ENCODE data around the gene CLEC7A.

CLEC7A gene

DNA sequence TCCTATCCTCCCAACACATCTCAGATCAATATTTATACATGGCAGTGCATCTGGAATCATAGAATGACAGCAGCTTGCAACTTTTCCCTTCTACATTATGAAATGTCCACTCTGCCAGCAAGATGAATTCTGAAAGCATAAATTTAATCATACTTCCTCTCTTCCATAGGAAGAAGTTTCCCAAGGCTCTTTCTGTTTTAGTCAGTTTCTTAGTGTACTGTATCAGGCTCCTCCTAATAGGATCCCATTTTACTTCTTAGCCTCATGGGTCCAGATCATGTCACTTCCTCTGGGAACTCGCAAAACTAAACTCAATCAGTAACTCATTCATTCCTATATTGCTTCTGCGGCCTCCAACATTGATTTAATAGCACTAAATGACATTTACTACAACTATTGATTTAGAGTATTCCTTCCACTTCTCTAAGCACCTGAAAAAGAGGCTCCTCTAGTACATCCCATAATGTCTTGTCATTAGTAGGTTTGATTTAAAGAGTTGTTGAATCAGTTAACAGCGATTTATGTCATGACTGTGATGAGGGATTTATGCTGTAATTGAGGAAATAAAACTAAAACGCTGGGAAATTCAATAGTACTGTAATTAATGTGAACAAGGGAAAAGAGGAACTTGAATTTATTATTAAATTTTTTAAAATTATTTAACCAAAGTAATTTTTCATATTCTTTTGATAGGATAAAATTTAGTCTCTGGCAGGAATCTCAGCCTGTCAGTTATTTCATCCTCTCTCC, 35.2 kb downstream of the CLEC7A start:
- DNase-seq (ENCODE audit: low spot score), result no peak

GRCh38 chr12:10088955-10089900, 40.8 kb downstream of the CLEC7A start:
- DNase-seq (ENCODE audit: low spot score), result no peak

DNA sequence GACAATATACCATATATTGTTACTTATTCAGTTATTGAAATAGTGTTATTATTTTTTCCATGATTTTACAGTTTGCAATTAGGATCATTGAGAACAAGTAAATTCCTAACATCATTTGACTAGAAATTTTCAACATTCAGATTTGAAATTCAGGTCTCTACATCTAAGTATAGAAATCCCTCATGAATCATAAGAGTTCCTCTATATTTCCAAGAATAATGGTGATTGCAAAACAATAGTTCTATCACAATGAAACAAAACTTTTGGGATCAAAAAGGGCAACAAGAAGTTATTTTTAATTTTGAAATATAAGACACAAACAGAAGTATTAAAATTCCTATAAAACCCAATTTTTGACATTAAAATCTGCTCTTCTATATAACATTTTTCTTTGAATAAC, 42.0 kb downstream of the CLEC7A start:
- DNase-seq (ENCODE audit: low spot score), result no peak

GRCh38 chr12:10086387-10086786, 43.6 kb downstream of the CLEC7A start:
- no peak for DNase-seq (ENCODE audit: low spot score)

DNA sequence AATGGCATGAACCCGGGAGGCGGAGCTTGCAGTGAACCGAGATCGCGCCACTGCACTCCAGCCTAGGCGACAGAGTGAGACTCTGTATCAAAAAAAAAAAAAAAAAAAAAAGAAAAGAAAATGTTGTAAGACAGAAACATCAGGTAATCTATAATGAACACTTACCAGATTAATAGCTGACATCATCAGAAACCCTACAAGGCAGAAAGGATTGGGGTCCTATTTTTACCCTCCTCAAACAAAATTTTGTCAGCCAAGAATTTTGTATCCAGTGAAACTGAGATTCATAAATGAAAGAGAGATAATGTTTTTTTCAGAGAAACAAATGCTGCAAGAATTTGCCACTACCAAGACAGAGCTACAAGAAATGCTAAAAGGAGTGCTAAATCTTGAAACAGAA, 45.3 kb downstream of the CLEC7A start:
- DNase-seq (ENCODE audit: low spot score), result no peak

DNA sequence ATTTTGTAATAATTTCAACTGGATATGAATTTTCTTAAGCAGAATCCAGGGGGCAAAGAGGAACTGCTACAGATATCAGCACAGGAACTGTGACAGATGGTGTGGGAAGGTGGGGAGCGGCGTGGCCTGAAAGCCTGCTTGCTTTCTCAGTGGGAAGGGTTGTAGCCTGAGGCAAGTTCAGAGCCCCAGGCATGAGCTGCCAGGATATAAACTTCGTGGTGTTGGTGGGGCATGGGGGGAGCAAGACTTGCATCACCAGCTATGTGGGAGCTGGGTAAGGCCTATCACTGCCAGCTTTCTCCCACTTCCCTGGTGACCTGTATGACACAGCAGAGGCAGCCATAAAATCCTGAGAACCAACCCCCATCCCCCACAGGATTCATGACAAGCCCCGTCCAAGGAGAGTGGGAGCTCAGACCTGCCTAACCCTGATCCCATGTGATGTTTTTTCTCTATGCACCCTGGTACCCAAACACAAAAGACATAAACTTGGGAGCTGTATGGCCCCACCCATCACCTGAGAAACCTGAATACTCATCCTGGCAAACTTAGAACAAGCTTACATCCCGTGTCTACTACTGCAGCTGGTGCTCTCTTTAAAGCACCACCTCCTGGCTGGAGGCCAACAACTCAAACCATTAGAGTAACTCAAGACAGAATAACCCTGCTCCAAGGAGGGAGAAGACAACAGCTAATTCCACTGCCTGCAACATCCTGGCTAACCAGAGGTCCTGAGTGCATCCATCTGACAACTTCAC, 47.7 kb downstream of the CLEC7A start:
- no peak for DNase-seq (ENCODE audit: low spot score)

GRCh38 chr12:10075451-10075850, 54.5 kb downstream of the CLEC7A start:
- DNase-seq (ENCODE audit: low spot score), result no peak

DNA sequence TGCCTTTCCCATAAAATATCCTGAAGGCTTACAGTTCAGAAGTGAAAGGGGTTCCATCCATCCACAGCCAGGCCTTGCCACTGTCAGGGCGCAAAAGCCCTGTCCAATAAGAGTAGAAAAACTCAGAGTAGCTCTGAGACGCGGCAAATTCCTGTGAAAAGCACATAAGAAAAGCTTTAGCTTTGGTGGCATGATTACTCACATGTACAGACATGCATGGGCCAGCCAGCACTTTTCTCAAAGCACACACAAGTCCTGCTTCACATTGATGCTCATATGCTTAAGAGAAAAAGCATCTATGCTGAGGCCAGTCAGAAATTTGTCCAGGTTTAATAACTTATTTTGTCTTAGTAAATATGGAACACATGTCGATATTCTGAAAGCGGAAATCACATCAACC, 56.7 kb downstream of the CLEC7A start:
- DNase-seq (ENCODE audit: low spot score), result no peak

DNA sequence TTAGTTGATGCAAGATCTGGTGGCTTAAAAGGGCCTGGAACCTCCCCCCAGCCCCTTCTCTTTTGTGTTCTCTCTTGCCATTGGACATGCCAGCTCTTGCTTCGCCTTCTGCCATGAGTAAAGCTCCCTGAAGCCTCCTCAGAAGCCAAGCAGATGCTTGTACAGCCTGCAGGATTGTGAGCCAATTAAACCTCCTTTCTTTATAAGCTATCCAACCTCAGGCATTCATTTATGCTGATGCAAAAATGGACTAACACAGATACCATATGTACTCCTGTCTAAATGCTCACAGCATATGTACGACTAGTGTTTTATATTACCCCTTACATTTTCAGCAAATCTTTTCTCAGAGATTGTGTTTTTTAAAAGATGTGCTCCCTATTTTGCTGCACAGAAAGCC, 57.9 kb downstream of the CLEC7A start:
- DNase-seq (ENCODE audit: low spot score), result no peak

DNA sequence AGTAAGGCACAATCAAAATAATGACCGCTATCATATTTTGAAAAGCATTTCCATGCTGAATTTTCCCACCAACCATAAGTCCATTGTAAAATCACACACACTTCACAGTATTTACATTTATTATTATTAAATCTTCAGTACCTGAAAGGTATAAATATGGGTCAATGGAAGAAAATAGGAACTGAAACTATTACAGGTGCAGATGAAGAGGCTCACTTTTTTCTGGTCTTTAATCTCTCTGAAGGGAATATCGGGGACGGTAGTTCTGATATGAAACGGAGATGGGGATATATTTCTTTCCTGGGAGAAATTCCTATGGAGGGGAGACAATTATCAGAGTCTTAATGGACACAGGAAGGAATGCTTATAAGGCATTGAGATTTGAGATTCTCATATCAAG, 59.6 kb downstream of the CLEC7A start:
- DNase-seq (ENCODE audit: low spot score), result no peak

- no peak for DNase-seq (ENCODE audit: low spot score)
Observed at GRCh38 chr12:10069976-10070375, 60.0 kb downstream of the CLEC7A start.

GRCh38 chr12:10069099-10069498, 60.9 kb downstream of the CLEC7A start:
- no peak for DNase-seq (ENCODE audit: low spot score)

DNA sequence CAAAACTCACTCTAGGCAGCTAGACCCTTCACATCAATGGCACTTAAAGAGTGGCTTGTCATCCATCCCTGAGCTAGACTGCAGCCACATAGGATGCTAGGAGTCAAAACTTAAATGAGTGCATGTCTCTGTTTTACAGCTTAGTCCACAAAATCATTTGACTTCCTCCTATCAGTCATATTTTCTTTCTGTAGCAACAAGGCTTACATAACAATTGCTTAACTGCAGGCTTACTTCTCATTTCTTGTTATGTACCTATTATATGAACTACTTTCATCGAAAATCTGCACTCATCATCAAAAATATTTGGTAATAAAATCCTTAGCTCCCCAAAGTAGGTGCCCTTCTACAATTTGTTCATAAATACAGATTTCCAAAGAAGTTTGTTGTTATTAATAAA, 61.4 kb downstream of the CLEC7A start:
- no peak for DNase-seq (ENCODE audit: low spot score)

DNA sequence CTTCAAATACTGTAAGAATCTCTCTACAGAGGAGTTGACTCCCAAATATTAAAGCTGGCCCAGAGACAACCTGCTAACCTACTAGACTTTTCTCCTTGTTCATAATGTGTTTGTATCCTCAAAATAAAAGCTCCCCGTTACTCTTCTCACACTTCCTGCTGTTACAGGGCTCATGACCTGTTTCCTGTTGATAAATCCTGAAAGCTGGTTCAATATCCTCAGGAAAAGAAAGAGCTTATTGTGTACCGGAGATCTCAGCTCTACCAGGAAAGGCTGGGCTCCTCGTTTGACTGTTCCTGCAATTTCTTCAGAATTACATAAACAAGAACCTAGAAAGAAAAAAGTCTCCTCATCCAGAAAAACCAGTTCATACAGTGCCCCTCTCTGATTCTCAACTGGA, 62.1 kb downstream of the CLEC7A start:
- no peak for DNase-seq (ENCODE audit: low spot score)

GRCh38 chr12:10067264-10067663, 62.7 kb downstream of the CLEC7A start:
- DNase-seq (ENCODE audit: low spot score), result no peak
